Daoy (cell line): Measurements from ENCODE around the gene QSOX2. TPM values are rescaled to one million over a fixed set of nuclear protein-coding genes. Genes with fewer than 3 reads are reported as not detected.
"Not testable (repeated sequence)": the region's sequence is repeated elsewhere in the genome, so short reads cannot be mapped to it uniquely, and the experiment has no call there.

Source experiments
- DNase-seq: peaks from one replicate; pipeline ENCODE4 v3.0.0-alpha.2; 2015; ENCODE audit warnings: low read depth
- total RNA-seq: library from RNA; depleted of rRNA; stranded (reverse); fragments of >200 nt; shearing (Covaris generic); gene quantifications from 2 replicates; pipeline ENCODE4 v1.2.3, GENCODE V29; 2014

Gene QSOX2
- total RNA-seq, 1 experiment from 2014 or later, result 30.3 TPM

- no peak for DNase-seq
Observed at GRCh38 chr9:136237486-136238341, 7.9 kb downstream of the QSOX2 start.

DNA sequence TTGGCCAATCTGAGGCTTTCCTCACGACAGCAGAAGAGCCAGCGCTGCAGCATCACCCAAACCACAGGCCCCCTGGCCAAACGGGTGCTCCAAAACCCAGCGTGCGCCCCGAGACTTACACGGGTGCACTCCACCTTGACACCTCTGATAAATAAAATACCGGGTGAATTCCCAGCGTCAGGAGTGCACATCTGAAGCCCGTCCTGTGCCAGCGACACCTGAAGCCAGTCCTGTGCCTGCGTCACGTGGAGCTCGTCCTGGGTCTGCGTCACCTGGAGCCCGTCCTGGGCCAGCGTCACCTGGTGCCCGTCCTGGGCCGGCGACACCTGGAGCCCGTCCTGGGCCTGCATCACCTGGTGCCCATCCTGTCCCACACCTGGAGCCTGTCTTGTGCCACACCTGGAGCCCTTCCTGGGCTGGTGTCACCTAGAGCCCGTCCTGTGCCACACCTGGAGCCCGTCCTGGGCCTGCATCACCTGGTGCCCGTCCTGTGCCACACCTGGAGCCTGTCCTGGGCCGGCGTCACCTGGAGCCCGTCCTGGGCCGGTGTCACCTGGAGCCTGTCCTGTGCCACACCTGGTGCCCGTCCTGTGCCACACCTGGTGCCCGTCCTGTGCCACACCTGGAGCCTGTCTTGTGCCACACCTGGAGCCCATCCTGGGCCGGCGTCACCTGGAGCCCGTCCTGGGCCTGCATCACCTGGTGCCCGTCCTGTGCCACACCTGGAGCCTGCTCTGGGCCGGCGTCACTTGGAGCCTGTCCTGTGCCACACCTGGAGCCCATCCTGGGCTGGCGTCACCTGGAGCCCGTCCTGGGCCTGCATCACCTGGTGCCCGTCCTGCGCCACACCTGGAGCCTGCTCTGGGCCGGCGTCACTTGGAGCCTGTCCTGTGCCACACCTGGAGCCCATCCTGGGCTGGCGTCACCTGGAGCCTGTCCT lies 8.9 kb downstream of the QSOX2 start:
- DNase-seq, result not testable (repeated sequence)

- DNase-seq, result no peak
Observed at GRCh38 chr9:136235709-136236455, 9.7 kb downstream of the QSOX2 start.

GRCh38 chr9:136235171-136235570 lies 10.4 kb downstream of the QSOX2 start:
- no peak for DNase-seq

- DNase-seq, result no peak
Observed at GRCh38 chr9:136234597-136234996, 11.0 kb downstream of the QSOX2 start.

DNA sequence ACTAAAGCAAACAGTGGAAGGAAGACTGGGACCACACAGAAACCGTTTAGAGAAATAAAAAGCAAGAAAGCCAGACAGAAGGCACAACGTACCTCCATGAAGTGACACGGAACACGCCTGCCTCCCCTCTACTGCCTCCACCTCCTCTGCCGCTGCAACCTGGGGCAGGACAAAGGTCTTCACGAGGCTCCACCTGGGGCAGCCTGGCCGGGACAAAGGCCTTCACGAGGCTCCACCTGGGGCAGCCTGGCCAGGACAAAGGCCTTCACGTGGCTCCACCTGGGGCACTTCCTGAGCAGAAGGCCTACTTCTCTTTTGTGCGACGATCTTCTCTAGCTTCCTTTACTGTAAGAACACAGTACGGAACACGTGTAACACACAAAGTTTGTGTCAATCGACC lies 11.7 kb downstream of the QSOX2 start:
- DNase-seq, result no peak

DNA sequence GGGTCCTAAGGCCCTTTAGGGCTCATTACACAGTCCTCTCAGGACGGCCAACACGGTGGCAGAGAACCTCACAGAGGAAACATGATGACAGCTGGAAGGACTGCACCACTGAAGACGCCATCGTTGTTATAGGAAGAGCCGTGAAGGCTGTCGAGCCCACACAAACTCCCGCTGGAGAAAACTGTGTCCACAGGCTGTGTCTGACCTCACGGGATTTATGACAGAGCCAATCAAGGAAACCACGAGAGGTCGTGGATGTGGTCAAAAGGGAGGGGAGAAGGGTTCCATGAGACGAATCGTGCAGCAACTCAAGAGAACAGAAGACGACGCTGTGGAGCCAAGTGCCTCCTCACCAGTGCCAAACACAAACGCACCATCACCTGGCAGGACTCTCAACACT lies 12.2 kb downstream of the QSOX2 start:
- DNase-seq, result no peak

DNA sequence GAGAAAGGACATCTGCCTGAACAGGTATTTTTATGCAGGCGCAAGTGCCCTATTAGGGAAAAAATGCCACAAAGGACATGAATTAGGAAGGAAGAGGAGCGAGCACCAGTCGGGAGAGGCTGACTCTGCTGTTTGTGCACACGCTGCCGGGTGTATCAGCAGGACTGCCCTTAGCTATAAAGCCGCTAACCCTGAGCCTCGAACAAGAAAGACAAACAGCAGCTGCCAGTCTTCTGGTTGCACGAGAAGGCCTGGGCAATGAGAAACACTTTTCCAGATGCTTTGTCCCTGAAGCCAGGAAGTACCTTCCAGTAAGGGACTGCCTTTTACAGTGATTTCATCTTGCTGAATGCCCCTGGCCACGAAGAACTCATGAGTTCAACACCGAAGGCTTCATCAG lies 12.6 kb downstream of the QSOX2 start:
- DNase-seq, result no peak

DNA sequence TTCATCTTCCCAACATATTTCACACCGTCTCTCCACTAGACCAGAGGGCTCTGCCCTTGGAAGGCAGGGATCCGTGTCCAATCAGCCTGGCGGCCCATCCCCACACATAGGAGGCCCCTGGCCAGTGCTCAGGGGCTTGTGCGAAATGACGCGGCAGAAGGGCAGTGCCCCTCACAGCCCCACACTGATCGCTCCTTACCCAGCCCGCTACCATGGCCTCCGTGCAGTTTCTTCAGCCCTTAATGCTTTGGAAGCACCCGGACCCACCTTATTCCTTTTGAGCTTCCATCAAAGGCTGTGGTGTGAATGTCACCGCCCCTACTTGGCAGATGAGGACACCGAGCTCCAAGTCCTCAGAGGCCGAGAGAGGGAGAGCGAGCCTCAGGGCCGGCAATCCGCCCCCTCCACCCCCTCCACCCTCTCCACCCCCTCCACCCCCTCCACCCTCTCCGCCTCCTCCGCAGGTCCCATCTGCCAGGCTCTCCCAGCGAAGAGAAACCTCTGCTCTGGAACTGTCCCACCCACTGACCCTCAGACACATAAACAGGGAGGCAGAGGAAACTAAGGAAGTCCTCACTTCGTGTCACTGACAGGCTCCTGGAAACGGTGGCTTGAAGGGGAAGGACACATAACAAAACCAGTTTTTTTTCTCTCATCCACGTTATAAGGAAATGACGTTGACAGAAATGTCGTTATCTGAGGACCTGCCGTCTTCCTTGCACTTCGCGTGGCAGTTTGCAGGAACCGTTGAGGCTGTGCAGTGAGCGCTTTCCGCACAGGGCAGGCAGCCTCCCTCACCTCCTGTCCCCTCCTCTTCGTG lies 13.9 kb downstream of the QSOX2 start:
- DNase-seq, result no peak

- no peak for DNase-seq
Observed at GRCh38 chr9:136230773-136231172, 14.8 kb downstream of the QSOX2 start.

DNA sequence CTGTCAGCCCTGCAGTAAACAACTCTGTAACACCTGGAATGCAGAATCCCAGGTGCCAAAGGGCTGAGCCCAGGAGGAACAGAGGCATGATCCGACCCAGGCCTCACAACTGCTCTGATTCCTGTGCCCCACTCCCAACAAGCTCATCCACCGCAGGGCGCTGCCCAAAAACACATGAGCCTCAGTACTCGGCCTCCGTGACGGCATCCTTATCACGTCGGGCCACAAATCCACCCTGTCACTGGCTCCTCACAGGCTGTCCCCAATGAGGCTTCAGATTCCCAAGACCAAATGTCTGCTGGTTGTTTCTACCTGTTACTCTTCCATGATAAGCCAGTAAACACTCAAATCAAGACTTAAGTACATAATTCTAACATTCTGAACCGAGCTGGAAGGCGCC lies 15.2 kb downstream of the QSOX2 start:
- no peak for DNase-seq

DNA sequence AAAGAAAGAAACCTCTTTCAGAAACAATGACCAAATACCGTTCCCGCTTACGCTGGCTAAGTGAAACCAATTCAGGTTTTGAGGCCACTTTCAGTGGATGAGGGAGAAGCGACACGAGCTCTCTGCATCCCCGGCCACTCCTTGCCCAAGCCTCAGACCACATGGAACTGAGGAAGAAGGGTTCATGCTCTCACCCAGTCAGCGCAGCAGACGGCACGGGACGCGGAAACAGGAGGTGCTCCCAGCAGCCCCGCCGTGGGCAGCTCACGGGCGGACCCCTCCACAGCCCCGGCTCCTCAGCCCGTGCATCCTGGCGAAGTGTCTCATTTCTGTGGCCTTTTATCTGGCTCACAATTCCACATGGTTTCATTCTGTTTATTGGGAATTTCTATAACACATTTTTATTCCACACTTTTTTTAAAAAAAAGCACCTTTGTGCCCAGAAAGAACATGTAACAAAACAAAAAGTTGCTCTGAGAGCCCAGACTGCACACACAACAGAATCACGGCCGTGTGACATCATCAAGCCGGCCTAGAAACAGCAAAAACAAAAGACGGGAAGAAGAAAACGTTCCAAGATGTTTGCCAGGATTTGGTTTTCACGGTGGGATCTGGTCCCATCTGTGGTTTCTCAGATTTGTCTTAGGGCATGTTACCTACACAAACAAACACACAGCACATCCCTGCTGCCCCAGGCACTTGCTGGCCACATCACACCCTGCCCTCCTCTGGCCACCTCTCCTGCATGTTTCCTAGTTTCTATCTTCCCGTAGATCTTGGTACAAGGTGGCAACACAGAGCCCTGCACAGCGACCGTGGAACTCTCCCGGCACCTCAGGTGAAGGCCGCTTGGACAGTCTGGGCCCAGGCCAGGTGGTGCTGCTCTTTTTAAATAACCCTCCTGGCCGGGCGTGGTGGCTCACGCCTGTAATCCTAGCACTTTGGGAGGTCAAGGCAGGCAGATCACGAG lies 16.2 kb downstream of the QSOX2 start:
- DNase-seq, result no peak

DNA sequence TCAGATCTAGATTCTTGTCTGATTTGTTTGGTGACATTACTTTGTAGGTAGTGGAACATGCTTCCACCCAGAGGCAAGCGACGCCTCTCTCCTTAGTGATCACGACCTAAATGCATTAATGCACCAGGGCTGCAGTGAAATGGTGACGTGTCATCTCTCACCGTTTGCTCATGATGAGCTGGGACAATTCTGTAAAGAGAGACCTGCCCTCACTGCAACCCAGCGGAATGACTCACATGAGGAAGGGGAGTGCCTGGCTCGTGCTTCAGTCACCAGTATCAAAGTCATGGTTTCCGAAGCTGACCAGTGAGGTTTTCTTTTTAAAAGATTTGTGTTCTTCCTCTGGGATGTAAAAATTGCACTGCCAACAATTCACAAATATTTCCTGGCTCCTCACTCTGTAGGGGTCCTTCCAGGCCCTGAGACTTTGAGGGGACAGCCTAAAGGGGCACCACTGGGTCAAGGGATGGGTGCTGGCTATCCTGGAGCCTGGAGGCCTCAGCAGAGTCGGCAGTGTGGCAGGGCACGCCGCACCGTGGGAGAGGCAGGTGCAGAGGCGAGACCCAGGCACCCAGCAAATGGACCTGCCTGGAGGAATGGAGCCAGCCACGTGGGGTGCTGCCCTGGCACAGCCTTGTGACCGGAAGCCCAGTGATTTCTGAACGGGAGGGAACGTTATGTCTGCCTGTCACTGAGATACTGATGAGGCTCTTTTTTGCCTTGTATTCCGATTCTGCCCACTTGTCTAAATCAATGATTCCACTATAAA lies 17.3 kb downstream of the QSOX2 start:
- DNase-seq, result peak; percentile 92

DNA sequence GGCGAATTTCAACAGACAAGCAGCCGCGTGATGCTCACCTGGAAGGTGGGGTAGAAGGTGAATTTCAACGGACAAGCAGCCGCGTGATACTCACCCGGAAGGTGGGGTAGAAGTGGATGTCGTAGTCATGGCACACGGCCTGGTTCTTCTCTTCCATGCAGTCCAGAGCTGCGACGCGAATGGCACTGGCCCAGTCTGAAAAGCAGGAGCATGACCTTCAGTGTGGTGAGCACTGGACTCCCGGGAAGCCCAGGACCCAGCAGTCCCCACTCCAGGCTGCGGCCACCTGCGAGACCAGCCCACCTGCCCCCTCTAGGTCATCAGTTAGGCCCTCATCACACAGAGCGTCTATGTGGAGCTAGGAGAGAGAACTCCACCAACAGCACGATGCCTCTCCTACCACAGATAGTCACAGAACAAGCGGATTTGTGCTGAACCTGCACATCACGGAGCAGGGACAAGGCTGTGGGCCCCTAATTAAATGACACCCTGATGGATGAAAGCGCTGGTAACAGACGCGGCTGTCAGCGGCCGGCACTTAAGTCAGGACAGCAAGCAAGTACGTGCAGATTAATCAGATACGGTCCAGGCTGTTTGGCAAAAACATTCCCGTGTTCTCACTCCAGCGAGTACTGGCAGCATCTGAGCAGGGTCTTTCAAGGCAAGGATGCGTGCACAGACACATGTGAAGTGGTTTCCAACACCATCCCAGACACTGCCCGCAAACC lies 18.8 kb downstream of the QSOX2 start:
- no peak for DNase-seq

- peak; percentile 71 for DNase-seq
Observed at GRCh38 chr9:136225748-136226679, 19.6 kb downstream of the QSOX2 start.

GRCh38 chr9:136225366-136225747 lies 20.3 kb downstream of the QSOX2 start:
- DNase-seq, result no peak
